Measurements from ENCODE around the gene AGPAT3.

The AGPAT3 gene

DNA sequence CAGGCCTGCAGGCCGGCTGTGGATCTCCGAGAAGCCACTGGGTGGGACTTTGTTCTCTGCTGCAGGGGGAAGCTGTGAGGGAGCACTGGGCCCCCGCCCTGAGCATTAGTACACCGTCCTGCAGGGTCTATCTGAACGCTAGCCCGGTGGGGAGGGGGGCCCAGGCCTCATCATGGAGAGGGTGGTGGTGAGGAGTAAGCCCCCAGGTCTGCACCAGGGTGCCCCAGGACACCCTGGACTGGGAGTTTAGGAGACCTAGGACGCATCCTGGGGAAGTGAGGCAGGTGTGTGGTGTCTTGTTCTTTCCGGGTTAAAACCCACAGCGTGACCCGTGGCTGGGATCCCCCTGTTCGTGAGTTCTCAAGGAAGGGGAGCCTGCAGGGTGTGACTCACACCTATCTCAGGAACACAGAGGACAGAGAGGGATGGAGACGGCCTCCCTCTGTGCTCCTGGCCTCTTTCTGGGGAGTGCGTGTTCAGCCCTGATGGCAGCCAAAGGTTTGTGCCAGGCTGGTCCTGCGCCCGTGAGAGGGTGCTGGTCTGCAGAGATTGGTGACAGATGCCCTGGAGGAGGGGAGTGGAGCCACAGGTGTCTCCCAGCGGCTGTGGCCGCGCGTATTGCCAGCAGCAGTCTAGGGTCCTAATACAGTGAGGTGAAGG, 44.8 kb downstream of the AGPAT3 start:
- H3K36me3 ChIP-seq (replicated peaks), result no peaks in the 10 kb centered on the region
- TF ChIP-seq, protein P1, sequence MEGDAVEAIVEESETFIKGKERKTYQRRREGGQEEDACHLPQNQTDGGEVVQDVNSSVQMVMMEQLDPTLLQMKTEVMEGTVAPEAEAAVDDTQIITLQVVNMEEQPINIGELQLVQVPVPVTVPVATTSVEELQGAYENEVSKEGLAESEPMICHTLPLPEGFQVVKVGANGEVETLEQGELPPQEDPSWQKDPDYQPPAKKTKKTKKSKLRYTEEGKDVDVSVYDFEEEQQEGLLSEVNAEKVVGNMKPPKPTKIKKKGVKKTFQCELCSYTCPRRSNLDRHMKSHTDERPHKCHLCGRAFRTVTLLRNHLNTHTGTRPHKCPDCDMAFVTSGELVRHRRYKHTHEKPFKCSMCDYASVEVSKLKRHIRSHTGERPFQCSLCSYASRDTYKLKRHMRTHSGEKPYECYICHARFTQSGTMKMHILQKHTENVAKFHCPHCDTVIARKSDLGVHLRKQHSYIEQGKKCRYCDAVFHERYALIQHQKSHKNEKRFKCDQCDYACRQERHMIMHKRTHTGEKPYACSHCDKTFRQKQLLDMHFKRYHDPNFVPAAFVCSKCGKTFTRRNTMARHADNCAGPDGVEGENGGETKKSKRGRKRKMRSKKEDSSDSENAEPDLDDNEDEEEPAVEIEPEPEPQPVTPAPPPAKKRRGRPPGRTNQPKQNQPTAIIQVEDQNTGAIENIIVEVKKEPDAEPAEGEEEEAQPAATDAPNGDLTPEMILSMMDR (IDR thresholded peaks at IDR 0.05; ENCODE audit: low read depth, low read length, missing control alignments), result no peak
- in situ Hi-C loops (cut with HindIII; ENCODE audit: low pct_ligation_motif_present, low sequenced_read_pairs), result no loop called here

GRCh38 chr21:43910460-43910859, 45.4 kb downstream of the AGPAT3 start:
- Histone ChIP-seq H3K36me3 (replicated peaks) (no peaks in the 10 kb centered on the region), H3K4me3 (ENCODE audit: low read depth, low read length) (no peak overlapping the region), H3K27ac (no peak overlapping the region), H3K27me3 (replicated peaks) (no peaks in the 10 kb centered on the region)
- TF ChIP-seq, protein P1 (IDR thresholded peaks at IDR 0.05; ENCODE audit: low read depth, low read length, missing control alignments), result no peak
- DNase-seq, result no peak
- in situ Hi-C loops (cut with HindIII; ENCODE audit: low pct_ligation_motif_present, low sequenced_read_pairs), result no loop called here

More for the DNA sequence above, 44.8 kb downstream of the AGPAT3 start:
- DNase-seq, result no peak
- H3K27ac ChIP-seq, result no peak overlapping the region
- H3K4me3 ChIP-seq (ENCODE audit: low read depth, low read length), result no peak overlapping the region
- H3K27me3 ChIP-seq (replicated peaks), result no peaks in the 10 kb centered on the region

DNA sequence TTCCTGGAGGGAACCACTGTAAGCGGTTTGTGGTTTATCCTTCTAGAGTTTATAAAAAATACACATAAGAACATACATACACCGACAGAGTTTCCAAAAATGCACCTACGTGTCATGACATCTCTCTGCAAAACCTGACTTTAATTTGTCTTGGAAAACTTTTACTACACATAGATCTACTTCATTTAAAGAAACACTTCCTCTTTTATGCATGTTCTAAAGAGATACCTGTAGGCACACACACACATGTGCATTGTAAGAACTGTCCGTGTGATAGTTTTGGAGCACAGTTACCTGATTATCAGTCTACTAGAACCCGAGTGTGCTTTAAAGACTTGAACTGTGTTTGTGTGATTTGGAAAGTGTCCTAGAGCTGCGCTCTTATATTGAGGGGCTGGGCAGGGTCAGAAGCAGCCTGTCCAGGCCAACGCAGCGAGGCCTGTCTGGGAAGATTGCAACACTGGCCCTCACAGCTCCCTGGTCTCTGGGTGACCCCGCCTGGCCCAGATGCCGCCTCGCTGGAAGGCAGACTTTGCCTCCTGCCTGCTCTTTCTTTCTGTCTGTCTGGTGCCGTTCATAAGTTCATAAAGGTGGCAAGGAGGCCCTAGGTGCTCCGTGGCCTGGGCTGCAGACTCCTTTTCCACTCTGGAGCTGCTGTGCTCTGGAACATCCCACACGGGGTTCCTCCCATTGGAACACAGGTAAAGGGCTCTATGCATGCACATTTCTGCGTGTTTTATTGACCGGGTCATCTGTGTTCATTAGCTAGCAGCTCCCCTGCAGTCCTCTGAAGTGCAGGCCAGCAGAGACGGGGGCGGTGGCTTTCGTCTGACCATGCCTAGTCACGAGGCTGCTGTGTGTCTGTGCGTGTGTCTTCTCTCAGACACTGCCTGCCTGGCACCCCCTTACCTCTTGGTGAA, 46.3 kb downstream of the AGPAT3 start:
- Histone ChIP-seq H3K27ac (no peak overlapping the region), H3K27me3 (replicated peaks) (no peaks in the 10 kb centered on the region), H3K4me3 (ENCODE audit: low read depth, low read length) (no peak overlapping the region), H3K36me3 (replicated peaks) (no peaks in the 10 kb centered on the region)
- TF ChIP-seq, protein P1 (IDR thresholded peaks at IDR 0.05; ENCODE audit: low read depth, low read length, missing control alignments), result no peak
- no peak for DNase-seq
- in situ Hi-C loops (cut with HindIII; ENCODE audit: low pct_ligation_motif_present, low sequenced_read_pairs), result no loop called here

GRCh38 chr21:43911935-43912487, 47.0 kb downstream of the AGPAT3 start:
- in situ Hi-C loops (cut with HindIII; ENCODE audit: low pct_ligation_motif_present, low sequenced_read_pairs), result no loop called here
- TF ChIP-seq, protein P1 (IDR thresholded peaks at IDR 0.05; ENCODE audit: low read depth, low read length, missing control alignments), result no peak
- Histone ChIP-seq H3K27ac (no peak overlapping the region), H3K27me3 (replicated peaks) (no peaks in the 10 kb centered on the region), H3K4me3 (ENCODE audit: low read depth, low read length) (no peak overlapping the region), H3K36me3 (replicated peaks) (no peaks in the 10 kb centered on the region)
- DNase-seq, result no peak

- TF ChIP-seq, protein P1 (IDR thresholded peaks at IDR 0.05; ENCODE audit: low read depth, low read length, missing control alignments), result no peak
- Histone ChIP-seq H3K27ac (no peak overlapping the region), H3K36me3 (replicated peaks) (no peaks in the 10 kb centered on the region), H3K4me3 (ENCODE audit: low read depth, low read length) (no peak overlapping the region), H3K27me3 (replicated peaks) (no peaks in the 10 kb centered on the region)
- no peak for DNase-seq
- in situ Hi-C loops (cut with HindIII; ENCODE audit: low pct_ligation_motif_present, low sequenced_read_pairs), result no loop called here
These were observed 47.5 kb downstream of the AGPAT3 start for GRCh38 chr21:43912500-43912899.
